AG10803 (cell line): ENCODE data around the gene HLA-DQB1.

Experiments used
- DNase-seq: peaks from one replicate; pipeline ENCODE4 v3.0.0; 2010; ENCODE audit warnings: low read depth
- H3K4me3 ChIP-seq: 2 replicates; pipeline ENCODE4 v1.5.1; 2011; ENCODE audit warnings: mild to moderate bottlenecking, low read length, control low read depth
- CTCF ChIP-seq: conservative IDR thresholded peaks from 2 replicates; pipeline ENCODE4 v1.5.1; 2011; ENCODE audit warnings: mild to moderate bottlenecking, low read length, control low read depth, inconsistent platforms

The HLA-DQB1 gene

GRCh38 chr6:32610682-32611296 is 55.7 kb downstream of the HLA-DQB1 start:
- no peak for DNase-seq
- no peak overlapping the region for H3K4me3 ChIP-seq
- TF ChIP-seq CTCF = no peak

- no peak for TF ChIP-seq CTCF
- peak; percentile 84 for DNase-seq
- no peak overlapping the region for H3K4me3 ChIP-seq
These were observed 56.5 kb downstream of the HLA-DQB1 start for GRCh38 chr6:32609731-32610640.
